HL-60 (cell line): ENCODE measurements around the gene ATXN7L1.

Experiments used
- DNase-seq, 2 experiments: peaks; one replicate each; pipeline ENCODE4 v3.0.0-alpha.2; 2010 to 2020; ENCODE audit warnings: low read depth in 1 of 2, low spot score in 1 of 2
- H3K27ac ChIP-seq: fragments of 250-450 bp; sonication (Bioruptor Pico); replicated peaks from 2 replicates; pipeline ENCODE4 v1.5.1; 2020; ENCODE audit warnings: mild to moderate bottlenecking, moderate library complexity
- H3K27me3 ChIP-seq: fragments of 250-450 bp; sonication (Bioruptor Pico); 2 replicates; pipeline ENCODE4 v1.5.1; 2021; ENCODE audit warnings: mild to moderate bottlenecking, moderate library complexity; ENCODE audit not compliant: insufficient read depth, poor library complexity, severe bottlenecking
- H3K4me3 ChIP-seq: replicated peaks from 2 replicates; pipeline ENCODE4 v1.5.1; 2011; ENCODE audit warnings: mild to moderate bottlenecking, control low read depth, low read length; ENCODE audit not compliant: insufficient read depth
- CTCF ChIP-seq: IDR thresholded peaks from one replicate; pipeline ENCODE4 v1.5.1; 2011; ENCODE audit warnings: low read length, control low read depth, inconsistent platforms; ENCODE audit not compliant: insufficient read depth
- GABPA ChIP-seq: IDR thresholded peaks from 2 replicates; pipeline ENCODE4 v1.6.1; 2012; ENCODE audit warnings: low read depth
- POLR2AphosphoS5 ChIP-seq: IDR thresholded peaks from 2 replicates; pipeline ENCODE4 v1.6.1; 2012; ENCODE audit warnings: low read depth
- REST ChIP-seq: IDR thresholded peaks from 2 replicates; pipeline ENCODE4 v1.6.1; 2012; ENCODE audit warnings: low read depth; ENCODE audit not compliant: insufficient replicate concordance
- SPI1 ChIP-seq: IDR thresholded peaks from 2 replicates; pipeline ENCODE4 v1.6.1; 2012; ENCODE audit warnings: low read depth, mild to moderate bottlenecking, borderline replicate concordance

ATXN7L1 gene

GRCh38 chr7:105802604-105803428 lies 73.6 kb downstream of the ATXN7L1 start:
- DNase-seq: no peak
- Histone ChIP-seq H3K4me3 (no peak overlapping the region), H3K27ac (no peak overlapping the region), H3K27me3 (no peaks in the 10 kb centered on the region)
- no peak for TF ChIP-seq GABPA
- TF ChIP-seq REST: no peak
- no peak for TF ChIP-seq SPI1
- TF ChIP-seq POLR2AphosphoS5: no peak
- no peak for TF ChIP-seq CTCF

DNA sequence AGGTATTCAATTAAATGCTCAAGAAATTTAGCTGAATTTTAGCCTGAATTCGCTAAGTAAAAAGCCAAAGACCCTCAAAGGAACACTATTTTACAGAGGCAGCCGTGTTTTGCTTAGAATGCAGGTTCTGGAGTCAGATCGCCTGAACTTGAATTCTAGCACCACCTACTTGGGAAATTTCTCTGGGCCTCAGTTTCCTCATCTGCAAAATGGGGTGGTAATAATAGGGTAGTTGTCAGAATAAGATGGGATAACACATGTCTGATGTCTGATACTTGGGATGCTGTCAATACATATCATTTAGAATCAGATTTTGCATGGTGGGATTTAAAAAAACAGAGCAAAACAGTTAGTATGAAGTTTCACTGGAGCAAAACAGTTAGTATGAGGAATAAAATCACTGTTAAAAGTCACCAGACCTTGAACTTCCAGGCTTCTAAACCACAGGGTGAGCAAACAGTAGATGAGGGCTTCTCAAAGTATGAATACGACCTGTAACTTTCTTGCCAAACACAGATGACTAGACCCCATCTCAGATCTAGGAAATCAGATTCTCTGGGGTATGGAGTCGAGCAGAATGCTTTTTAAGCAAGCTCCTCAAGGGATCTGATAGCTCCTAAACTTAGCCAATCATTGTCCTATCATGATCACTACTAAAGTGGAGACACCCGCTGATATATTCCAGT lies 75.4 kb downstream of the ATXN7L1 start:
- H3K27ac ChIP-seq: no peak overlapping the region
- no peak overlapping the region for H3K4me3 ChIP-seq
- no peaks in the 10 kb centered on the region for H3K27me3 ChIP-seq
- DNase-seq: no peak
- no peak for TF ChIP-seq POLR2AphosphoS5
- TF ChIP-seq SPI1: no peak
- no peak for TF ChIP-seq GABPA
- no peak for TF ChIP-seq CTCF
- TF ChIP-seq REST: no peak

DNA sequence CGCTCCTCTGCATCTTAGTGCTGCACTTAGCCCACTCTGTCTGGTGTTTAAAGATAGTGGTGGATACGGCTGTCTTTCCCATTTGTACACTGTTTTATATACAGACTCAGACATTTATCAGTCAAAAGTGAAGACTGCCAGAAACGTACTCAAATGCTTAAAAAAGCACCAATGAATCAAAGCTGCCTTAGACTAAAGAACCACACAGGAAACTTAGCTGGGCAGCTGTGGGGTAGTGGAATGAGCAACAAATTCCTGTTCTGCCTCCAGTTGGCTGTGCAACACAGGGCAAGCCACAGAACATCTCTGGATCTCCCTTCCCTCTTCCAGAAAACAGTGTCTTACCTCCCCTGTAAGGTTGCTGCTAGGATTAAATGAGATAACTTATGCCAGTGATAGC lies 76.0 kb downstream of the ATXN7L1 start:
- TF ChIP-seq GABPA (no peak), REST (no peak), CTCF (no peak), SPI1 (no peak), POLR2AphosphoS5 (no peak)
- Histone ChIP-seq H3K27ac (no peak overlapping the region), H3K27me3 (no peaks in the 10 kb centered on the region), H3K4me3 (no peak overlapping the region)
- no peak for DNase-seq
